HG02943 (cell line): ENCODE measurements around the gene CELF4.

ENCODE experiments used
- ATAC-seq: cut with Tn5 transposase; IDR thresholded peaks from one replicate; pipeline ENCODE4 v1.9.1; 2021; ENCODE audit warnings: mild to moderate bottlenecking, low read depth, moderate library complexity; ENCODE audit not compliant: unreplicated experiment

Gene CELF4

DNA sequence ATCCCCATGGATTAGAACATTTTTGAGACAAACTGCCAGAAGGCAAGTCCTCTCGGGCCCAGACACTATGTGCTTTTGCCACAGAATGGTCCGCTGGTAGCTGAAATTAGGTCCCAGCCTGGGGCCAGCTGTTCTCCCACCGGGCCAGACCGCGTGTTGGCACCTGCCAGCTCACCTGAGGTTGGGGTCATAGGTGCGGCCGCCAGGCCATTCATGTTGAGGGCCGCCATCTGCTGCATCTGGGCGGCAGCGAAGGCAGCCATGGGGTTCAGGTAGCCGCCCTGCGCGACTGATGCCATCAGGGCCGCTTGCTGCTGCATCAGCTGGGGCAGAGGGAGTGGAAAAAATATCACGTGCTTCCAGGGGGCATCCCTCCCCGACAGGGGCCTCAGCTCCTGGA is 292.8 kb downstream of the CELF4 start:
- no peak for ATAC-seq

GRCh38 chr18:37272226-37272625 is 293.4 kb downstream of the CELF4 start:
- ATAC-seq, result no peak

DNA sequence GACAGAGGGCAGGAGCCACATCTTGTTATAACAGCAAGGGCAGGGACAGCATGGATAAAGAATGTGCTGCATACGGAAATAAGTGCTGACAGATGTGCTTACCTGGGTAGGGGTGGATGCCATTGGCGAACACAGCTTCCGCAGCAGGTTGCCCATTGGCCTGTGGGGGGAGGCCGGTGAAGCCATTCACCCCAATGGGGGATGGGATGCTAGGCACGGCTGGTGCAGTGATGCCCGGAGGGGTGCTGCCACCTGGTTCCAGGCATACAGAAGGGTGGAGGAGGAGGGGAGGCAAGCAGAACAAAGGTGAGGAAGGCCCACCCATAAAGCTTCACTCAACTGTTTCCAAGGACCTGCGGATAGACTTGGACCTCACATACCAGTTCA is 294.9 kb downstream of the CELF4 start:
- ATAC-seq, result no peak

GRCh38 chr18:37270038-37270665 is 295.4 kb downstream of the CELF4 start:
- ATAC-seq, result no peak

DNA sequence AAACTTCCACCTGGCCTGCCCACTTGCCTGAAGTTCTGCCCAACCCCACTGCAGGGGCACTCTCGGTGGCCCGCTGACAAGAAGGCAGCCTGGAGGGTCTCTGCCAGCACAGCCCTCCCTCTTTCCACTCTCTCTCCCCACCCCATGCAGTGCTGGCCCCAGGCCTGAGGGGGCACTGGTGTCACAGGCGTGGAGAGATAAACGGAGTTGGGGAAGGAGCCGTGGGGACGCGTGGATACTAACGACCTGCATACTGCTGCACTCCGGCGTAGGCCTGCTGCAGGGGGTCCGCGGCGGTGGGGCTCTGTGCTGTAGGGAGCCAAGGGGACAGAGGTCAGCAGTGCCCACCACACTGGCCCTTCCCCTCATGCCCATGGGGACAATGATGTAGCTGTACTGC is 299.3 kb downstream of the CELF4 start:
- no peak for ATAC-seq

- no peak for ATAC-seq
Measured at GRCh38 chr18:37265382-37265781, 300.2 kb downstream of the CELF4 start.

- ATAC-seq, result no peak
Measured at GRCh38 chr18:37264956-37265355, 300.6 kb downstream of the CELF4 start.

- ATAC-seq, result no peak
Measured at GRCh38 chr18:37261988-37262387, 303.6 kb downstream of the CELF4 start.

- no peak for ATAC-seq
Measured at GRCh38 chr18:37261246-37261840, 304.3 kb downstream of the CELF4 start.

DNA sequence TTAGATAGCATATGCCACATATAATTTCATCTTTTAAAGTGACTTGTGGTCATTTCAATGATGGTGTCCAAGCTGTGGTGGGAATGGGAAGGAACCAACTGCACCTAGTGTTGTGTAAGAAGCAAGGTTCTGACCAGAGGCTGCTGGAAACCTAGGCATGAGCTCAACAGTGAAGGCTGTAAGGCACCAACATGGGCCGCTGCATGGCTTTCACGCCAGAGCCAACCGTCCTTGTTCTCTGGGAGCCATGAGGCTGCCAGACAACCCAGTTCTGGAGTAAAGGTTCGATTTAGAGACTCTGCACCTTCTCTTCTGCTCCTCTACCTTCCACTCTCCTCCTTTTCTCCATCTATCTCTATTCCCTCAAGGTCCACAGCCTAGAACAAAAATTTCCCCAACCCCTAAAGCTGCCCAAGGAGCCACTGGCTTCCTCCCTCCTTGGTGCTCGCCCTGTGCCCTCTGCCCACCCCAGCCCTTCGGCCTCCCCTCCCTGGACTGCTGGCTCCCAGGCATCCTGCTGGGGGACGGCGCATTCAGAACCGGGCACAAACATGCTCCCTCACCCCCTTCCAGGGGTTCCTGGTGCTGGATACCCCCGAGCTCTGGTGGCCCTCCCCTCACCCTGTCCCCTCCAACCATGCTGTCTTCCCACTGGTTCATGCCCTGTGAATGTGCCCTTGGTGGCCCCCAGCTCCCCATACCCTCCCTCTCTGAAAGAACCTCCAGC is 305.1 kb downstream of the CELF4 start:
- ATAC-seq, result no peak

- ATAC-seq, result no peak
Measured at GRCh38 chr18:37259711-37260110, 305.9 kb downstream of the CELF4 start.

- no peak for ATAC-seq
Measured at GRCh38 chr18:37258819-37259218, 306.8 kb downstream of the CELF4 start.

DNA sequence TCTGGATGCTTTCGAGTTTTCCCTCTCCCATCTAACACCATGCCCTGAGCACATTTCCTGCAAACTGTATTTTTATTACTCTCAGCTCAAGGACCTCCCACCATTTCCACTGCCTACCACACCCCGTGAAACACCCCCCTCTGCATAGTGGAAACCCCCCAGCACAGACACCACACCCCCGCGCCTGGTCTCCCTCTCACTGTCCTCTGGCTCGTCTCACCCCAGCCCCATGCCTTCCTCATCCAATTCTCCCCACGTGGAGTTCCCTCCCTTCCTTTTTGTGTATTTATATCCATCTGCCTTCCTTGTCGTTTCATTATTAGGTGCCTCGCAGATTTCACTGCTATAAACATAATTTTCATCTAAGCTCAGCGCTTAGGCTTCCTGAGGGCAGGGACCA is 307.5 kb downstream of the CELF4 start:
- ATAC-seq, result no peak

GRCh38 chr18:37254973-37255372 is 310.6 kb downstream of the CELF4 start:
- ATAC-seq, result no peak

DNA sequence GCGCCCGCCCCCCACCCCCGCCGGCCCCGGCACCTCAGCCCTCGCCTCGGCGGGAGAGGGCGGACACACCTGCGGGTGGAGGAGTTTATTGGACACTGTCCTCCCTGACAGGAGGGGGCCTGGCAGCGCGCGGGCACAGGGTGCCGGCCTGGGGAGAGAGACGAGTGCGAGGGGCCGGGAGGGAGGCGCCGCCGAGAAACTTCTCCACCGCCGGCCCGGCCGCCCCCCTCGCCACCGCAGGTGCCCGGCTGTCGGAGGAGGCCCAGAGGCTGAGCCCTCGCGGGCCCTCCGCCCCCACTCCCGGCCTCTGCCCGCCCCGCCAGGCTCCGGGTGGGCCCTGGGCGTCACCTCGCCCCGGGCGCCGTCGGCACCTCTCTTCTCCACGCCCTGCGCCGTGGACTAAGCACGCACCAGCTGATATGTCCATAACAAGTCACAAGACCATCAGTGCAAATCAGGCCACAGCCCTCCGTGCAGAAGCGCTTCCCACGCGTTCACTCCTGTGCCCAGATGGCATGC is 311.3 kb downstream of the CELF4 start:
- no peak for ATAC-seq

- ATAC-seq, result no peak
Measured at GRCh38 chr18:37253394-37254235, 312.0 kb downstream of the CELF4 start.

- ATAC-seq, result no peak
Measured at GRCh38 chr18:37252854-37253393, 312.7 kb downstream of the CELF4 start.

- no peak for ATAC-seq
Measured at GRCh38 chr18:37252342-37252741, 313.3 kb downstream of the CELF4 start.

GRCh38 chr18:37251679-37252078 is 313.9 kb downstream of the CELF4 start:
- no peak for ATAC-seq

DNA sequence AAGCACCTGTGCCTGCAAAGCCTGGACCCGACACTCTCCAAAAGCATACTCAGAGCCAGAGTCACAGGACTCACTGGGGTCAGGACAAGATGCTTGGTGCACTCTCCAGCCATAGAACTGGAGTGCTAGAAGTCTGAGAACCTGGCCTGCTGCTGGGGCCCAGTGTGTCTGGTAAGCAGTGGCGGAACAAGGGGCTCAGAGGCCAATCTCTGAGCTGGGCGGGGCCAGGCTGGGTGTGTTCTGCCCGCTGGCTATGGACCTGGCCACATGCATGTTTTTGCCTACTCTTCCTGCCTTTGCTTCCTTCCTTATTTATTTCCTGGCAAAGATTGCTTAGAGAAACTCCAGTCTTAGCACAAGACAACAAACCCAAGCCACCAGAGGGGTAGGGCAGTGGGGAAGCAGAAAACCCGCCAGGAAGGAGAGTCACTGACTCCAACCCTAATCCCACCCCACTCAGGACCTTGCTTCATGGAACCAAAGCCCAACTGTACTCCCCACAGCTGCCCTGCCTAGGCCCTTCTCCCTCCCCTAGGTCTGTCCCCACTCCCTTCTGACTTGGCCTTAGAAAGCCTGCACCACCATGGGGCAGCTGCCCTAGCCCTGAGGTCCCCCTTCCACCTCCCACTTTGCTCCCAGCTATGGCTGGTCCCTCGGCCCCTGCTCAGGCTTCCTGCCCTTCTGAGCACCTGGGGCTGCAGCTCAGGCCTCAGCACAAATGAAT is 315.5 kb downstream of the CELF4 start:
- ATAC-seq, result no peak
